Natural killer cell (primary cell): ENCODE results near the gene ZFR2. TPM values are rescaled to one million over a fixed set of nuclear protein-coding genes. Genes with fewer than 3 reads are reported as not detected.
A peak's percentile ranks its signal among the peaks of the same experiment; 100 is the strongest.

ENCODE experiments used
- ATAC-seq, 3 donors: fragments of 150-1000 bp in 2 of 3; fragments of 200-7000 bp in 1 of 3; cut with Tn5 transposase; 1 replicate in 1 of 3; 2 replicates in 2 of 3; pipeline ENCODE4 v1.10.0; 2021; ENCODE audit warnings: mild to moderate bottlenecking in 2 of 3, moderate library complexity in 2 of 3
- DNase-seq, 2 donors: peaks; one replicate each; pipeline versions ENCODE4 v3.0.0 to v3.0.0-alpha.2; 2013 to 2021; ENCODE audit warnings: mixed read lengths in 1 of 2
- H3K27ac ChIP-seq: one replicate; pipeline ENCODE4 v1.5.1; 2013; ENCODE audit warnings: mild to moderate bottlenecking, low read length
- H3K27me3 ChIP-seq: one replicate; pipeline ENCODE4 v1.6.1; 2013; ENCODE audit warnings: low read length; ENCODE audit not compliant: control insufficient read depth, insufficient read depth
- H3K36me3 ChIP-seq: one replicate; pipeline ENCODE4 v1.6.1; 2013; ENCODE audit warnings: low read length; ENCODE audit not compliant: control insufficient read depth, insufficient read depth
- H3K4me1 ChIP-seq: one replicate; pipeline ENCODE4 v1.6.1; 2013; ENCODE audit warnings: low read length; ENCODE audit not compliant: control insufficient read depth, insufficient read depth
- H3K4me3 ChIP-seq: one replicate; pipeline ENCODE4 v1.5.1; 2013; ENCODE audit warnings: low read length
- H3K9me3 ChIP-seq: one replicate; pipeline ENCODE4 v1.6.1; 2013; ENCODE audit warnings: low read length; ENCODE audit not compliant: control insufficient read depth, insufficient read depth
- H3K27ac Mint-ChIP-seq, 2 donors: one replicate each; pipeline ENCODE4 v1.8.0; 2022; ENCODE audit warnings: mild to moderate bottlenecking in 2 of 2, mixed read lengths in 2 of 2, moderate library complexity in 1 of 2
- H3K27me3 Mint-ChIP-seq, 2 donors: one replicate each; pipeline ENCODE4 v1.8.0; 2022; ENCODE audit warnings: low read depth in 2 of 2, mixed read lengths in 2 of 2
- H3K36me3 Mint-ChIP-seq: one replicate; pipeline ENCODE4 v1.8.0; 2022; ENCODE audit warnings: mixed read lengths
- H3K4me1 Mint-ChIP-seq, 2 donors: one replicate each; pipeline ENCODE4 v1.8.0; 2022; ENCODE audit warnings: mixed read lengths in 2 of 2
- H3K4me3 Mint-ChIP-seq: one replicate; pipeline ENCODE4 v1.8.0; 2022; ENCODE audit warnings: mild to moderate bottlenecking, moderate library complexity, mixed read lengths
- H3K9me3 Mint-ChIP-seq, 2 donors: one replicate each; pipeline ENCODE4 v1.8.0; 2022; ENCODE audit warnings: mixed read lengths in 2 of 2
- CTCF ChIP-seq: fragments of 200-600 bp; IDR thresholded peaks from one replicate; pipeline ENCODE4 v1.8.0; 2022; ENCODE audit warnings: antibody characterized with exemption
- WGBS: methylation state at CpG from one replicate; pipeline ENCODE4 v1.1.7; 2013; ENCODE audit warnings: missing lambda C conversion rate; ENCODE audit not compliant: insufficient coverage; 5-methylcytosine and 5-hydroxymethylcytosine counted together
- intact Hi-C: fragments of 100-400 bp; cut with micrococcal nuclease; formaldehyde crosslinking; loops from one replicate; pipeline ENCODE4 v1.14.2; 2022
- total RNA-seq, 4 donors: library from RNA; stranded (reverse); fragments of 120-200 nt in 1 of 4; gene quantifications; one replicate each; pipeline versions ENCODE4 v1.2.3 to v1.2.4, GENCODE V29; 2013 to 2022

ZFR2 gene
- total RNA-seq, 3 donors from 2014 or later (not counting 1 experiment from before 2014, with no cell fraction given): 1.6 to 4.4 (median 1.7) TPM

GRCh38 chr19:3778104-3778867 is 90.6 kb downstream of the ZFR2 start:
- Histone ChIP-seq H3K36me3 (peaks cover 46% of the 10 kb centered on the region), H3K27me3 (no peaks in the 10 kb centered on the region), H3K4me3 (no peak overlapping the region), H3K9me3 (peaks cover 20% of the 10 kb centered on the region), H3K27ac (no peak overlapping the region), H3K4me1 (peaks cover 19% of the 10 kb centered on the region)
- Mint-ChIP-seq H3K4me1 (peaks cover 11 to 40% of the 10 kb centered on the region in 2 donors), H3K9me3 (peaks cover 3 to 5% of the 10 kb centered on the region in 2 donors), H3K4me3 (no peak overlapping the region), H3K27me3 (no peaks in the 10 kb centered on the region), H3K36me3 (peaks cover 8% of the 10 kb centered on the region), H3K27ac (peak overlapping the region in 1 of 2 donors; percentile 36)
- peak in 1 of 3 donors; percentile 8 for ATAC-seq
- no peak for TF ChIP-seq CTCF
- intact Hi-C loops: no loop called here
- 95% methylated on average over 37 of the region's 37 CpGs for WGBS
- DNase-seq: no peak

- Histone ChIP-seq H3K36me3 (peaks cover 29% of the 10 kb centered on the region), H3K4me3 (no peak overlapping the region), H3K27ac (no peak overlapping the region), H3K9me3 (peaks cover 6% of the 10 kb centered on the region), H3K27me3 (no peaks in the 10 kb centered on the region), H3K4me1 (peaks cover 15% of the 10 kb centered on the region)
- no peaks in the 10 kb centered on the region for H3K36me3 Mint-ChIP-seq
- H3K27me3 Mint-ChIP-seq: no peaks in the 10 kb centered on the region
- DNase-seq (no peak), ATAC-seq (no peak)
- H3K4me3 Mint-ChIP-seq: no peak overlapping the region
- peak overlapping the region in 1 of 2 donors; percentile 65 for H3K27ac Mint-ChIP-seq
- H3K9me3 Mint-ChIP-seq: no peaks in the 10 kb centered on the region
- TF ChIP-seq CTCF: no peak
- 98% methylated on average over 1 of the region's 1 CpG for WGBS
- intact Hi-C loops: no loop called here
- H3K4me1 Mint-ChIP-seq: peaks cover 2 to 34% of the 10 kb centered on the region in 2 donors
These were observed 92.3 kb downstream of the ZFR2 start for GRCh38 chr19:3776479-3777040.

DNA sequence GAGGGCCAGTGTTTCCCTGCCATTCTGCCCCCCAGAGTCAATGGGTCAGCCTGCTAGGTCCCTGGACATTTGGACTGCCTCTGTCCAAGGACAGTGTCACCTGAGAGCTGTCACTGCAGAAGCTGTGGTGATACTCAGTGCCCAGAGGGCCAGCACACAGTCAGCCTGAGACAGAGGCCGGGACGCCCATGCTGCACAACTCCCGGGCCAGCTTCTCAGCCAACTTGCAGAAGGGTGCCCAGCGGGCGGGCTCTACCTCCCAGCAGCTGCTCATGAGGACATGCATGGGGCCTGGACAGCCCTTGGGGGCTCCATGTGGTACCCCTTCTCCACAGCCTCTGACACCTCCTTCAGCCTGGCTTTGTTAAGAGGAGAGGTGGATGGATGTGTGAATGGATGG is 93.0 kb downstream of the ZFR2 start:
- H3K27me3 ChIP-seq: no peaks in the 10 kb centered on the region
- peaks cover 24% of the 10 kb centered on the region for H3K36me3 ChIP-seq
- no peaks in the 10 kb centered on the region for H3K9me3 ChIP-seq
- H3K4me3 ChIP-seq: no peak overlapping the region
- no peak for TF ChIP-seq CTCF
- peak overlapping the region in 1 of 2 donors; percentile 65 for H3K27ac Mint-ChIP-seq
- peaks cover 8% of the 10 kb centered on the region for H3K4me1 ChIP-seq
- WGBS: 97% methylated on average over 5 of the region's 5 CpGs
- no peaks in the 10 kb centered on the region for H3K27me3 Mint-ChIP-seq
- no peak overlapping the region for H3K4me3 Mint-ChIP-seq
- ATAC-seq (no peak), DNase-seq (no peak)
- no peaks in the 10 kb centered on the region for H3K36me3 Mint-ChIP-seq
- peaks cover 0 to 27% of the 10 kb centered on the region in 2 donors for H3K4me1 Mint-ChIP-seq
- H3K9me3 Mint-ChIP-seq: no peaks in the 10 kb centered on the region
- intact Hi-C loops: no loop called here
- no peak overlapping the region for H3K27ac ChIP-seq
